NB4 (cell line): Measurements from ENCODE around the gene ARHGEF25.

Experiments
- CTCF ChIP-seq: IDR thresholded peaks from one replicate; pipeline ENCODE4 v1.5.1; 2012; ENCODE audit warnings: low read depth, low read length
- POLR2A ChIP-seq: IDR thresholded peaks from 2 replicates; pipeline ENCODE4 v1.6.1; 2011; ENCODE audit warnings: mild to moderate bottlenecking; ENCODE audit not compliant: insufficient read length; ENCODE audit errors: extremely low read depth

DNA sequence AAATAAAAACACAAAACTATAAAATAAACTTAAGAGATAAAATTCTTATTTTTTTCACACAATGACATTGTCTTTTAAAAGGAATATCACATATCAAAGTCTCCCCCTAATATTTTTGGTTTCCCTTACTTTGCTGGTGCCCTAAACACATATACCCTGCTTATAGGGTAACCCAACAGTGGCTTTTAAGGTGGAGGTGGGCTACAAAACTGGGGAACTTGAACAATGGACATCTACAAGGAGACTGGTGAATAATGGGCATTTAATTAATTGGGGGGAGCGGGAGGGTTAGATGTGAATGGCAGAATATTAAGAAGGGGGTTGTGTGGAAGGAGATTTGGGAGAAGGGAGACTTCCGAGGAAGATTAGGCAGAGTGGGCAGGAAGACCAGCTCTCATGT lies 12.2 kb downstream of the ARHGEF25 start:
- TF ChIP-seq CTCF (no peak), POLR2A (no peak)
